ENCODE measurements around the gene PVALB.
"Not testable (repeated sequence)": the region's sequence is repeated elsewhere in the genome, so short reads cannot be mapped to it uniquely, and the experiment has no call there.

Gene PVALB

DNA sequence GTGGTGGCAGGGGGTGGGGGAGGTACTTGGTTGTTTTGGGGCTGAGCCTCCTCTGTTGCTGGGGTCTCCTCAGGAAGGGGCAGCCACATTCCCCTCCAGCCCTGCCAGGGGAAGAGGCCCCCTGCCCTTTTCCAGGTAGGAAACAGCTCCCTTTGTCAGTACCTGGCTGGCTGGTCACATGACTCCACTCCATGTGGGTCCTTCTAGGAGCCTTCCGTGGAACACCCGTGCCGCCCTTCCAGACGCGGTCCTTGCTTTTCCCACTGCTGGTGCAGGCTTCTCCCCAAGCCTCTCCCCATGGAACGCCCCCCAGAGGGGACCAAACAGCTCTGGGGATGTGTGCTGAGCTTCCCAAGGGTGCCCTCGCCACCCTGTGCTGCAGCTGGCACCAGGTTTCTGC, 60.8 kb downstream of the PVALB start:
- TF ChIP-seq ZFX (IDR thresholded peaks at IDR 0.05; ENCODE audit: borderline replicate concordance) = no peak
- TF ChIP-seq, protein P1, sequence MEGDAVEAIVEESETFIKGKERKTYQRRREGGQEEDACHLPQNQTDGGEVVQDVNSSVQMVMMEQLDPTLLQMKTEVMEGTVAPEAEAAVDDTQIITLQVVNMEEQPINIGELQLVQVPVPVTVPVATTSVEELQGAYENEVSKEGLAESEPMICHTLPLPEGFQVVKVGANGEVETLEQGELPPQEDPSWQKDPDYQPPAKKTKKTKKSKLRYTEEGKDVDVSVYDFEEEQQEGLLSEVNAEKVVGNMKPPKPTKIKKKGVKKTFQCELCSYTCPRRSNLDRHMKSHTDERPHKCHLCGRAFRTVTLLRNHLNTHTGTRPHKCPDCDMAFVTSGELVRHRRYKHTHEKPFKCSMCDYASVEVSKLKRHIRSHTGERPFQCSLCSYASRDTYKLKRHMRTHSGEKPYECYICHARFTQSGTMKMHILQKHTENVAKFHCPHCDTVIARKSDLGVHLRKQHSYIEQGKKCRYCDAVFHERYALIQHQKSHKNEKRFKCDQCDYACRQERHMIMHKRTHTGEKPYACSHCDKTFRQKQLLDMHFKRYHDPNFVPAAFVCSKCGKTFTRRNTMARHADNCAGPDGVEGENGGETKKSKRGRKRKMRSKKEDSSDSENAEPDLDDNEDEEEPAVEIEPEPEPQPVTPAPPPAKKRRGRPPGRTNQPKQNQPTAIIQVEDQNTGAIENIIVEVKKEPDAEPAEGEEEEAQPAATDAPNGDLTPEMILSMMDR (IDR thresholded peaks at IDR 0.05) = no peak
- no peak overlapping the region for H3K27ac ChIP-seq

DNA sequence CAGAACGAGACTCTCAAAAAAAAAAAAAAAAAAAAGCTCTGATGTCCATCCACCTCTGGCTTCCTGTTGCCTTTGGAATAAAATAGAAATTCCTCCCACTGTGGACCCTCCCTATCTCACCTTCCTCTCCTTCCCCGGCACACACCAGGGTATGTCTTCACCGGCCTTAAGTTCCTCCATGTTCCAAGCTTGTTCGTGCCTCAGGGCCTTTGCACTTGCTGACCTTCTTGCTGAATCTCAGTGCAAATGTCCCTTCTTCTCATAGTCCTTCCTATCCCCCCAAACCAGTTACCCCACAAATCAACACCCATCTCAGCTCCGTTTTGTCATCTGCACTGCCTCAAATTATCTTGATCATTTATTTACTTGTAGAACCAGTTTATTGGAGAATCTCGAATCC, 61.5 kb downstream of the PVALB start:
- no peak for TF ChIP-seq ZFX (IDR thresholded peaks at IDR 0.05; ENCODE audit: borderline replicate concordance)
- TF ChIP-seq, protein P1 (IDR thresholded peaks at IDR 0.05) = no peak
- no peak overlapping the region for H3K27ac ChIP-seq

DNA sequence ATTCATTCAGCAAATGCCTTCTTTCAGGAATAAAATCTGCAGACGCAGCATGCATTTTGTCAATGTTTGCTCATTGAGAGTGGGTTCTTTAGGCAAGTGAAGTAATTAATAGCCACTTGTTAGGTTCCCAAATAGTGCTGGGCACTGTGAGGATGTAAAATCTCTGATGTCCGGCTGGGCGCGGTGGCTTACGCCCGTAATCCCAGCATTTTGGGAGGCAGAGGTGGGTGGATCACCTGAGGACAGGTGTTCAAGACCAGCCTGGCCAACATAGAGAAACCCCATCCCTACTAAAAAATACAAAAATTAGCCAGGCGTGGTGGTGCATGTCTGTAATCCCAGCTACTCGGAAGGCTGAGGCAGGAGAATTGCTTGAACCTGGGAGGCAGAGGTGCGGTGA, 62.0 kb downstream of the PVALB start:
- H3K27ac ChIP-seq = not testable (repeated sequence)

DNA sequence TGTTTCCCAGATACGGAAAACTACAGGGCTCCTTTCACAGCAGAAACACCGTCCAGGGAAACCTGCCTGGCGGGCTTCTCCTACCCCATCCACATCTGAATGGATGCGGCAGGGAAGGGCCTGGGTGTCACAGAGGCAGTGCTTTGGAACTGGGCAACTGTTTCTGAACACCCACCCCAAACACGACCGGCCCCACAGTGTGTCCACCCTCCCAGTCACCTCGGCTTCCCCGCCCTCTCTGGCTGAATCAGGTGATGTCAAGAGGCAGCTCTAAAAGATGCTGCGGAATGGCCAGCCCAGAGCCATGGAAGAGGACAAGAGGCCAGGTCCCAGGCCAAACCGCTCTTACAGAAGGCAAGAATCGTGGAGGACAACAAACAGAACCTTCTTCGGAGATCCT, 62.9 kb downstream of the PVALB start:
- no peak overlapping the region for H3K27ac ChIP-seq
- TF ChIP-seq, protein P1 (IDR thresholded peaks at IDR 0.05) = no peak

DNA sequence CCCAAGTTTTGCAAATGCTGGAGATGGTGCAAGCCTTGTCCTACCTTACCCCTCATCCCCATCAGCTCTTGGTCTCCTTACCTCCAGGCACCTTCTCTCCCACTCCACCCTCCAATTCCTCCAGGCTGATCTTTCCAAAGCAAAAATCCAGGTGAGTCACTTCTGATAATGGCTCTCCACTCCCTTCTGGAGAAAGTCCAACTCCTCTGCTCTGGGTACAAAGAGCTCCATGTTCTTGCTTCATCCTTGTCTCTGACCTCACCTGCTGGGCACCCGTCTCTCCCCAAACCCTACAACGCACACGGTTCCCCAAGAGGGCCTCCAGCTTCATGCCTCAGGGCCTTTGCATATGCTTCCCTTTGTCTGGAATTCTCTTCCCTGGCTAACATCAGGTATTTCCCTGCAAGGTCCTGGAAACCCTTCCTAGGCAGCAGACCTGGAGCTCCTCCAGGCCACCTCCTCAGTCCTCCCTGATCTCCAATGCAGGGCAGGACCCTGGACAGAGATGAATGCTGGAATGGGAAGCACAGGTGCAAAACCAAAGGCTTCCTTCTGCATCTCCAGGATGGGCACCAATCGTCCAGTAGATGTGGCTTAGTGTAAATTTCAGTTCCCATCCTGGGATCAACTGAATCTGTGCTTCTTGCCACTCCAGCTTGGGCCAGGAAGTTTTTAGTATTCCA, 63.6 kb downstream of the PVALB start:
- no peak for TF ChIP-seq ZFX (IDR thresholded peaks at IDR 0.05; ENCODE audit: borderline replicate concordance)
- TF ChIP-seq, protein P1 (IDR thresholded peaks at IDR 0.05) = no peak
- H3K27ac ChIP-seq = no peak overlapping the region

Data from 22Rv1 (cell line).